GM12801 (cell line): Measurements from ENCODE around the gene LY6G5C.

Experiments used
- TF ChIP-seq, protein P1 (sequence below): IDR thresholded peaks from one replicate; pipeline ENCODE4 v1.5.1; 2011; ENCODE audit warnings: control low read depth; ENCODE audit not compliant: insufficient read length; ENCODE audit errors: extremely low read depth

LY6G5C gene, protein sequence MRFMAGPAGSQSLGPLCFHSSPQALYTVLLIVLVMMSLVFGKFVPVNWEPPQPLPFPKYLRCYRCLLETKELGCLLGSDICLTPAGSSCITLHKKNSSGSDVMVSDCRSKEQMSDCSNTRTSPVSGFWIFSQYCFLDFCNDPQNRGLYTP

DNA sequence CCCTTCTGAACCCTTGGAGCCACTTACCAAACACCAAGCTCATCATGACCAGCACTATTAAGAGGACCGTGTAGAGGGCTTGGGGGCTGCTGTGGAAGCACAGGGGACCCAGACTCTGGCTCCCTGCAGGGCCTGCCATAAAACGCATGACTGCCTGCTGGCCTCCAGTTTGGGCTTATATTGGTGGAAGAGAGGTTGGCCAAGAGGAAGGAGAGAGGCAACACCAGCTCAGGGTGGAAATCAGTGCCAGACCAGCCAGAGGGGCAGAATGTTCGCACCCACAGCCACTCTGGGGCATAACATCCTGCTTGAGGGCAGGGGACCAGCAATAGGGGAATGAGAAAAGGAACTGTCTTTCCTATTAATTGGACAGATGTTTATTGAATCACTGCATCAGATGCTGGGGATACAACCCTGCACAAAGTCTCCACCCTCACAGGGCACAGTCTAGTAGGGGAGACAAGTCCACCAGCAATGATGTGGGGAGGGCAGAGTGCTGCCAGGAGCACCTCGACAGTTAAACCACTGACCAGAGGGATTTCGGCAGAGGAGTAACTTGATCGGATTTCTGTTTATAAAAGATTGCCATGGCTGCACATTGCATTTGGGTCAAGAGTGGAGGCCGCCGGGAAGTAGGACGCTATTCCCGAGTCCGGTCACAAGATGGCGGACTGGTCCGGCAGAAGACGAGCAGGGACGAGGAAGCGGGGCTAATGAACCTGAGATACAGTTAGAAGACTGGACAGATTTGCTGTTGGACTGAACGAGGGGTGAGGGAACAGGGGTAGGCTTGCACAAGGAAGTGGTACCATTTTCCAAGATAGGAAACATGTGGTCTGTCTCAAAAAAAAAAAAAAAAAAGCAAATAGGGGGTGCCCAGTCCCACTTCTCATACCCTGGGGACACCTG lies at the start of gene LY6G5C:
Gene LY6G5C, minus strand, starts transcription at position 842 of the 909 bp plus-strand sequence. Its CDS starts 694 bp downstream, at position 148.
- TF ChIP-seq, protein P1, sequence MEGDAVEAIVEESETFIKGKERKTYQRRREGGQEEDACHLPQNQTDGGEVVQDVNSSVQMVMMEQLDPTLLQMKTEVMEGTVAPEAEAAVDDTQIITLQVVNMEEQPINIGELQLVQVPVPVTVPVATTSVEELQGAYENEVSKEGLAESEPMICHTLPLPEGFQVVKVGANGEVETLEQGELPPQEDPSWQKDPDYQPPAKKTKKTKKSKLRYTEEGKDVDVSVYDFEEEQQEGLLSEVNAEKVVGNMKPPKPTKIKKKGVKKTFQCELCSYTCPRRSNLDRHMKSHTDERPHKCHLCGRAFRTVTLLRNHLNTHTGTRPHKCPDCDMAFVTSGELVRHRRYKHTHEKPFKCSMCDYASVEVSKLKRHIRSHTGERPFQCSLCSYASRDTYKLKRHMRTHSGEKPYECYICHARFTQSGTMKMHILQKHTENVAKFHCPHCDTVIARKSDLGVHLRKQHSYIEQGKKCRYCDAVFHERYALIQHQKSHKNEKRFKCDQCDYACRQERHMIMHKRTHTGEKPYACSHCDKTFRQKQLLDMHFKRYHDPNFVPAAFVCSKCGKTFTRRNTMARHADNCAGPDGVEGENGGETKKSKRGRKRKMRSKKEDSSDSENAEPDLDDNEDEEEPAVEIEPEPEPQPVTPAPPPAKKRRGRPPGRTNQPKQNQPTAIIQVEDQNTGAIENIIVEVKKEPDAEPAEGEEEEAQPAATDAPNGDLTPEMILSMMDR, result no peak

DNA sequence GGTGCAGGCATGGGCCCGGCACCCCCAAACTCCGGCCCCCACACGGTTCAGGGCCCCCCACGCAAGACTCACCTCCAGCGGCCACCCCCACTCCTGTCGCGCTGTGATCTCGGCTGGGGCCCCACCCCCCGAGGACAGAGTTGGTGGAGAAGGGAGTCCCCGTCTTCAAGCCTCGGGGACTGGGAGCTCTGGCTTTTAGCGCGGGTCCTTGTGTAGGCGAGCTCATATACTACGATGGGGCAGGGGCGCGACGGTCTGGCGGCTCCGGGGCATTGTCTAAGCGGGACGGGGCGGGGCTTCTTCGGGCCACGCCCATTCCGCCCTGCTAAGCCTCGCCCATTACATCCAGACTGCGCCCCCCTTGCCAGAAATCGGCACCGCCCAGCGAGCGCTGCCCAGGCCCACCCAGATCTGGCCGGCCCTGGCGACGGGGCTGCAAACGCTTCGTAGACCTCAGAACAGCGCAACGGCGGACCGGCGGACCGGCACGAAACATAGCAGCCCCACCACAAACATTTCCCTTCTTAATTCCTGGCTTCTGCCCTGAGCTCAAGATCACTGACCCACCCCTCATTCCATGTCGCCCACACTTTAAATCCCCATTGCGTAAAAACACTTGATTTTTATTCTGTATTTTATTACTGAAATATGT lies 49.2 kb upstream of the LY6G5C start:
- TF ChIP-seq, protein P1, result no peak

DNA sequence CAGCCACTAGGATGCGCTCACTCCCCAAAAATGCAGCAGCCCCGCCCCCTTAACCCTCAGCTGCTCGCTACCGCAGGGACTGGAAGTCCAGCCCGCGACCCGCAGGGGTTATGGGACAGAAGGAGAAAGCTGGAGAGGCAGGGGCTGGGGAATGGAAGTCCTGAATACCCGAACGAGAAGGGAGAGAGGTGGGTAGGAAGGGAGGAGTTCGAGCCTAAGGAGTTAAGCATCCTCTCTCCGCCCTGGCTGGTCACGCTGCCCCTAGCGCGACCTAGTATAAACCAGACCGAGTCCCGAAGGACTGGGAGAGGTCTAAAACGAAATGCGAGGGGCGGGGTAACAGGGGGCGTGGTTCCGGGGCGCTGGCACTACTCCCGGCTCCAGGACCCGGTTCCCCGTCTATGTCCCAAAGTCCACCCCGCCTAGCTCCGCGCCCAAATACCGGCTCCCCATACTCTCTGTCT lies 48.7 kb upstream of the LY6G5C start:
- TF ChIP-seq, protein P1, result no peak

DNA sequence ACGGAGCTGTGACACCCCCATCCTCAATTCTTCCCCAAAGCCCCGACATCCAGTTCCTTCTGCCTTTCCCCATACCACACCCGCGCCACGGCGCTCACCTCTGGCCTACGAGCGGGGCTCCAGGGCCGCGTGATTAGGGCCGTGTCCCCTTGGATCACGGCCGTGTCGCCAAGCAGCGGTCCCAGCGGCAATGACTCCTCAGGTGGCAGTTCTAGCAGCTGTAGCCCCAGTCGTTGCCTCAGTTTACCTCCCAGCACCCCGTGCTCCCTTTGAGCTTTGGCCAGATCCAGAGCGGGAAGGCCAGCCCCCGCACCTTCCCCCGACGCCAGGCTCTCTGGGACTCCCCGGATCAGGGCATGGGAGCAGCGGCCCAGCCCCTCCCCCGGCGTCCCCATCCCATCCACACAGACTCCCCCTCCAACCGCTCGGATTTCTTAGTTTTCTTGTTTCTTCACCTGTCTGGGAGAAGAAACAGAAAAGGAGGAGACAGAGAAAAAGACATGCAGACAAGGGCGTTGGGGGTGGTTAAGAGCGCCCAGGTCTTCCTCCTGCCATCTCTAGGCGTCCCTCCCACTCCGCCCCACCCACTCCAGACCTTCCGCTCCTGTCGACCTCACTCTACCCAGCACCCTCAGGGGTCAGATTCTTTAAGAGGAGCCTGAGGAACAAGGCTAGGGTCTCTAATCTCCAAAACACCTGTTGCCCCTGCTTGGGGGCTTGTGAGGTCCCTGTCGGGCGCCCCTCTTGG lies 48.1 kb upstream of the LY6G5C start, which contains the start of gene DDAH2:
Gene DDAH2, minus strand, starts transcription at position 533 of the 748 bp plus-strand sequence. Its CDS starts 138 bp downstream, at position 395.
- TF ChIP-seq, protein P1, result no peak

DNA sequence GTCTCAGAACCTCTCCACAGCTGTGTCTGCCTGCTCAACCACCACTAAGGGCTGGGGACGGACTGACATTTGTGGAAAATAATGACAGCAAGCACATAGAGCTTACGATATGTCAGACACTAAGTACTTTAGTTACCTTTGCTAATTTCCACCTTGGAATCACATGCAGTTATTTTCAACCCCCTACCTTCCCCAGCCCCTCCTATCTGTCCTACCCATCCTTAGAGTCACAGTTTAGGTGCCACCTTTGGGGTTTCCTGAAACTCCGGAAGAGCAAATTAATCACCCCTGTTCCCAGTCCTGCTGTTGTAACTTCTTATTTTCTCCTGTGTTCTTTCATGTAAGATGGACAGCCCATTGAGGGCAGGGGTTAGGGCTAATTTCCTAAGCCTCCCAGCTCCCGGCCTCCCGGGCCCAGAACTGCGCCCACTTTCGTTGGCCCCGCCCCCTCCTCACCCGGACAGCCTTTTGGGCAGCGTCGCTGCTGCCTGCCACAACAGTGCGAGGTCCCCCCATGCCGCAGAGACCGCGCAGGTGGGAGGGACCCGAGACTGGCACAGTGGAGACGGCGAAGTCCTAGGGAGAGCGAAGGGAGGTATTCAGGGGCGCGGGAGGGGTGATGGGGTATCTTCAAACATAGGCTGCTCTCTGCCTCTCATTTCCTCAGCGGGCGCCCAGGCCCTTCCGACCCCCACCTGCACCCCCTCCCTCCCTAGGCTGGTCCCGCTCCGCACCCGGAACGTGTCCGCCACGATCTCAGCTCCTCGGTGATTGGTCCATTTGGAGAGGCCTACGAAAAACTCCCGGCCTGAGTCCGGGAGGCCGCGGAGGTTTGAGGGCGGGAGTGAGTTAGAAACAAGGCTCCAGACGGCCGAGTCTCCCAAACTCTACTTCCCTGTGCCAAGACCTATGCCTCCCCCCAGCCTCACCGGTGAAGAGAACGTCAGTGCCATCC lies 47.1 kb upstream of the LY6G5C start:
- TF ChIP-seq, protein P1, result no peak

DNA sequence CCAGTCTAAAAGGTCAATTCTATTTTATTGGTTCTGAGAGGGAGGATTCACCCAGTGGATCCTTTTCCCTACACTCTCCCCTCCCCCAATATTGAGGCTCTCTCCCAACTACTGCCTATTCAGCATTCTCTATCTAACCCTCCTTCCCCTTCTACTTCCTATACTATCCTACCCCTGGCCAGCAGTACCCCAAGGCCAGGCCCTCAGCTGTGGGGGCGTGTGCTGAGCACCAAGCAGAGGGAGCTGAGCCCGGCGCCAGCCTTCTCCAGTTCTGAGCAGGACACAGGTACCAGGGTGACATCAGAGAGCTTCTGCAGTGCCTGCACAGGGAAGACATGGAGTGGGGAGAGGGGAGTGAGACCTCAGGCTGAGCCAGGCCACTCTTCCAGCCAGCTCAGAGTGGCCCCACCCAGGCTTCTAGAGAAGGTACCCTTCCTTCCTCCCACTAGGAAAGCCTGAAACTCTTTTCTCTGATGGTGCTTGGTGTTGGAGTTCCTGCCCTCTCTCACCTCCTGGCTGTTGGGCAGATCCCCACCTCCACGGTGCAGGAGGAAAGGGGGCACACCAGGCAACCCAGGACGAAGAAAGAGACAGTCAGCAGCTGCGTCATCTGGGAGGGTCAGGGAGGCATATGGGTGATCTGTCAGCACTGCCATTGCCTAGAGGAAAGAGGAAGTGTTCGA lies 46.3 kb upstream of the LY6G5C start:
- TF ChIP-seq, protein P1, result no peak
